ELR (cell line): Measurements from ENCODE around the gene PDE10A.
A peak's percentile ranks its signal among the peaks of the same experiment; 100 is the strongest.
"Not testable (repeated sequence)": the region's sequence is repeated elsewhere in the genome, so short reads cannot be mapped to it uniquely, and the experiment has no call there.

Experiments
- DNase-seq: peaks from one replicate; pipeline ENCODE4 v3.0.0-alpha.2; 2015; ENCODE audit warnings: low read depth

The PDE10A gene

DNA sequence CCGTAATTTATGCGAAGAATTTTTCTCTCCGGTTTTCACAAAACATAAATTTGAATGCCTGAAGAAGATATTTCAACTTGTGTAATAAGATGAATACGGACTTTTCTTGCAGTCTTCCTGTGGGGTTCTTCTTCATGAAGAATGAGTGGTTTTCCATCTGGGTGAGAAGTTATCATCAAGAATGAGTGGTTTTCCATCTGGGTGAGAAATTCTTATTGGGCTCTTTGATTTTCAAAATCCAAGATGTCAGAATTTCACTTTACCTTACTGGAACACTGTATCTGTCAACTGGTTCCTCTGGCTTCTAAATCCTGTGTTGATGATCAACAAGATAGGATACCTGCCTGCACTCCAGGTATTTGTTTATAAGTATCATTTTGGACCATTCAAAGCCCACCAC lies 193.6 kb downstream of the PDE10A start:
- no peak for DNase-seq

DNA sequence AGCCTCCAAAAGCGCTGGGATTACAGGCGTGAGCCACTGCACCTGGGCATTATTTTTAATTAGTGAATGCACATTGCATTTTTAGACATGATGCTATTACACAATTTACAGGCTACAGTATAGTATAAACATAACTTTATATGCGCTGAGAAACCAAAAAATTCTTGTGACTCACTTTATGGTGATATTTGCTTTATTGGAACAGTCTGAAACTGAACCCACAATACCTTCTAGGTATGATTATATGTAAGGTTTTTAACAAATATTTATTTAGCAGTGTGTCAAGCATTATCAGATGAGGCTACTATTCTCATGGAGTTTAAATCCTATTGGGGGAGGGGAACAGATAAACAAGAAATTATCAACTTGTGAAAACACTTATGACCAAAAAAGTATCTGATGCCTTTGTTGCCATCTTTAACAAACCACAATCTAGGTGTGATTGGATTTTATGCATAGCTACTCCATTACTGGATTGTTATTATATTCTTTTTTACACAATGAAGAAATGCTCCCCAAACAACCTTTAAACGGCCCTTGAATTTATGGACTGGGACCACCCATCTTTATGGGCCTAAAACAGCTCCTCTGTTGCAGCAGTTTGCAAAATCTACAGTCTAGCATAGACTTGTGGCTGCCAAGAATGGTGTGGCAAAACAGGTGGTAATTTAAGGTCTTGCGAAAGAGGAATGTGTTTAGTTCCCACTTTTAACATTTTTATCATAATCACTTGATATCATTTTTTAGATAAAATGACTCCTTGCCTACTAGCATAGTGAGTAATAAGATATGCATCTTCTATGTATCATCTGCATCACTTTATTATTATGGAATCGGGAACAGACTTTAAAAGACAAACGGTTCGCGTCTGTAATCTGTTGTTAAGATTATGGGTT lies 194.5 kb downstream of the PDE10A start:
- DNase-seq = no peak

DNA sequence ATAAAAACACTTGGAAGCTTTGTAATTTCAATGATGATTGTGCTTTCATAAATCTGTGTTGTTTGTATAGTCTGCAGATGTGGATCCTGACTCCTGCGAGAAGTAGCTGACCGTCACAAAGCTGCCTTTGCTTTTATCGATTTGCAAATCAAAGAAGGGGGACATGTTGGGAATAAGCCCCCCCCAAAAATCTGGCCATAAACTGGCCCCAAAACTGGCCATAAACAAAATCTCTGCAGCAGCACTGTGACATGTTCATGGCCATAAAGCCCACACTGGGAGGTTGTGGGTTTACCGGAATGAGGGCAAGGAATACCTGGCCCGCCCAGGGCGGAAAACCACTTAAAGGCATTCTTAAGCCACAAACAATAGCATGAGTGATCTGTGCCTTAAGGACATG lies 199.5 kb downstream of the PDE10A start:
- DNase-seq = not testable (repeated sequence)

DNA sequence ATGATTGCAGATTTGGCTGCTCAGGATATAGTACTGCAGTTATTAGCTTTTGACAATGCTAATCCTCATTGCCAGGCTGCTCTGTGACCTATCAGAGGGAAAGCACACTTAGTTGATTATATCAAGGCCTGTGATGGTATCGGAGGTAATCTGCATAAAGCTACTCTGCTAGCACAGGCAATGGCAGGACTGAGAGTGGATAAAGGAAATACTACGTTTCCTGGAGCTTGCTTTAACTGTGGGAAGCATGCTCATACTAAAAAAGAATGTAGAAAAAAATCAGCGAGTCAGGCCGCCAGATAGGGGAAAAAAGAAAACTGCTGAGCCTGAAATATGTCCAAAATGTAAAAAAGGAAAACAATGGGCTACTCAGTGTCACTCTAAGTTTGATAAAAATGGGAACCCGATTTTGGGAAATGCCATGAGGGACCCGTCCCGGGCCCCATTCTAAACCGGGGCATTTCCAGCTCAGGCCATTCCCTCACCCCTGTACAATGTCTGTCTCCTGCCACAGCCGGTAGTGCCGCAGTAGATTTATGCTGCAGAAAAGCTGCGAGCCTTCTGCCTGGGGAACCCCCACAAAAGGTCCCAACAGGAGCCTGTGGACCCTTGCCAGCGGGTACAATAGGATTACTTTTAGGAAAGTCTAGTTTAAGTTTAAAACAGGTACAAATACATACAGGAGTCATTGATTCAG lies 203.3 kb downstream of the PDE10A start:
- DNase-seq = not testable (repeated sequence)

DNA sequence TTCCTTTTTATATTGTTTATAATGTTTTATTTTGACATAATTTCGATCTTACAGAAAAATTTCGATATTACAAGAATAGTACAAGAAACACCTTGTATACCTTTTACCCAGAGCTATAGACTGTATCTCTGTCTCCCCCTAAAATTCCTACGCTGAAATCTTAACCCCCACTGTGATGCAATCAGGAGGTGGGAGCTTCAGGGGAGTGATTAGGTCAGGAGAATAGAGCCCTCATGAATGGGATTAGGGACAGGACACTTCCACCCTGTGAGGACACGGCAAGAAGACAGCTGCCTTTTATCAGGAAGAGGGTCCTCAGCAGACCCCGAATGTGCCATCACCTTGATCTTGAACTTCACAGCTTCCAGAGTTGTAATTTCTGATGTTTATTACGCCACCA lies 204.9 kb downstream of the PDE10A start:
- DNase-seq = no peak

DNA sequence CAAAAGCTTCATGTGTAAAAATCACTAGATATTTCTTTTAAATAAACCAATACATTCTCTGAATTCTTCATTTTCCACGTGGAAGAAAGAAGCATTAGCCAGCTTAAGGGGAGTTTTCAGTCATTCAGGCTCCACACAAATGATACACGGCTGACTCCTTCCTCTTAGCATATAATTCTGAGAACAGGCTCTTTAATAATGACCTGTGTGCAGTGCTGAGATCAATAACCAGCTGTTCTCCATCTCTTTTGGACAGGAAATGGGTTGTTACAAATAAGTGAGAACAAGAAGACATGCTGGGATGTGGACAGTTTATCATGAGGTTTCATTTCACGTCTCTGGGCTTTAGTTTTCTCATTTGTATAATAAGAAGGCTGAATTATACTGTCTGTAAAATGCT lies 206.8 kb downstream of the PDE10A start:
- DNase-seq = no peak

DNA sequence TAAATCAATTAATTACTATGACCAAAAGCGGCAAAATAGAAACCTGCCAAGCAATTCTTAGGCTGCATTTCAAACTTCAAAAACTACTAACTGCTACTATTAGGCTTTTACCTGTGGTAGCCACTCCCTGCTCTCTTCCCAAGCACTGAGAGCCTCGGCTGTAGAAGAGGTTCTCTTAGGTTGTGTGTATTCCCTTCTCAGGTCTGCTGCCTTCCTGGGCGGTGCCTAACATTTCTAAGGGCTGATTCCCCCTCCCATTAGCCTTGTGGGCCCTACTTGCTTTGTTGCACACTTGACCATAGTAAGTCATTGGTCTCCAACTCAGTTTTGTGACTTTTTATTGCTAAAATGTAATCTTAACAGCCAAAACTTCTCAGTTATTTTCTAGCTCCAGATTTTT lies 207.6 kb downstream of the PDE10A start:
- no peak for DNase-seq

DNA sequence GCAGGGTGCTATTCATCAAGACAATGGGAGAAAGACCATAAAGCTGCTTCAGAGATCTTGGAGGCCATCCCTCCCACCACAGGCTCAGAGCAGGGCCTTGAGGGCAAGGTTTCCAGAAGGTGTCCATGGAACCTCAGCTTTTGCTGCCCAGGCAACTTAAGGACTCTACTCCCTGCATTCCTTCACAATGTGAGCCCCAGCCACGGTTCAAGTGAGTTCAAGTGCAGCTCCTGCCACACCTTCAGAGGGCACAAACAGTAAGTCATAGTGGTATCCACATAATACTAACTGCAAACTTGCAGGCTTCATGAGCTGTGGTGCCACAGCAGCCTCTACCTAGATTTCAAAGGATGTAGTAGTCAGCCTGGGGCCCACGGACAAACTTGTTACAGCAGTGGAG lies 209.6 kb downstream of the PDE10A start:
- no peak for DNase-seq

DNA sequence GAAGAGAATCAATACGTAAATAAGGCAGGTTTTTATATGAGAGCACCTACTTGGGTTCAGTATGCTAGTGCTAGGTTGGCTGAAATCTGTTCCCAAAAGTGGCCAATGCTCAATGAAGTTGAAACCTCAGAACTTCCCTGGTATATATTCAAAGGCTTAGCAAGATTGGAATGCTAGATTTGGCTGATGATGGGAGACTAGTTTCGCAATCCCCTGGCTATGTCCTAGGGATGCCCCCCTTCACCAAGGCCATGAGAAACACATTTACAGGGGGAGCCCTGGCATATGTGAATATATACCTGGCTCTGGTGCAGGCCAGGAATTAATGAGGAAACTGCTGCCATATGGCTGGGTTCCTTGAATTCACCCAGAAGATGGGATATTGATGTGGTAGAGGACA lies 211.2 kb downstream of the PDE10A start:
- DNase-seq = no peak

DNA sequence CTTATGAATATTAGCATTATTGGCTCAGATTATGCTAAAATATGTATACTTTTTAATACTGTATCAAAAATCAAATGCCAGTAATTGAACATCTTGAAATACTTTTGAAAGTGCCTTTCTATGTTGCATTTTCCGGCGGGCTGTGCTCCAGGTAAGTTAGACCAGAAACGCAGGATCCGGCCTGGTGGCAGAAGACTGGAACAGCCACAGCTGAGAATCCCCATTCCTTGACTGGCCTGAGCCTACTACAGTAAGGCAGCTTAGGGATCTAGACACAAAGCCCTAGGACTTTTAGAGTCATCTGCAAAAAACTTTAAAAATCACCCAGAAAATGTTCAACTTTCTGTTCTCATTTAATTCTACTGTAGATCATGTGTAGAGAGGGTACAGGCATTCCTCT lies 214.8 kb downstream of the PDE10A start:
- no peak for DNase-seq

DNA sequence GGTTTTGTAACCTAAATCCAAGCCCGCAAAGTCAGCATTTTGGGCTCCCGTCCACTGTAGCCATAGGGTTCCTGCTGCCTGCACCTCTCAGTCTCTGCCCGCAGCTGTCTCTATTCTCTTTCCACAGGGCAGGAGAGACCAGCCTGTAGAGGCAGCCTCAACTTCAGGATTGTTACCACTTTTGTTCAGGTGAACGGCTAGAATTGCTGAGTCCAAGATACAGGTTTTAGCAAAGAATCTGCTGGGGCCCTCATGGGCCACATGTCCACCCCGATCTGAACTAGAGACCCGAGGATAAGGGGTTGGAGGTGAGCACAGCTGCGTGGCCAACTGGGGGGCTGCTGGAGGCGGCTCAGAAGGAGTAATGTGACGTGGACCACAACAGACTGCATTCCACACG lies 215.9 kb downstream of the PDE10A start:
- DNase-seq = no peak

DNA sequence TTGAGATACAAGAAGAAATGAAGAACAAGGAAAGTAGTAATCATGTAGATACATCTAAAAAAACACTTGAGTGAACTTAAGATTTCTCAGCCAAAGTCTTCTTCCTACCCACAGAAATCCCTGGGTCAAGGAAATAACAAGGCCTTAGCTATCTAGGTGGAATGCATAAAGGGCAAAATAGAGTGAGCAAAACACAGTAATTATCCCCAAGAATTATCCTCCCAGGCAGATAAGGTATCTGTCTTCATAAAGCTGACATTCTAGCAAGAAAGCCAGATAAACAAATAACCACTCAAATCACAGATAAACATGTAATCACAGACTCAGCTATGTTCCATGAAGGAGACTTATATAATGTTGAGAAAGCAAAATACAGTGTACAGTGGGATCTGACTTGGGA lies 216.7 kb downstream of the PDE10A start:
- no peak for DNase-seq

DNA sequence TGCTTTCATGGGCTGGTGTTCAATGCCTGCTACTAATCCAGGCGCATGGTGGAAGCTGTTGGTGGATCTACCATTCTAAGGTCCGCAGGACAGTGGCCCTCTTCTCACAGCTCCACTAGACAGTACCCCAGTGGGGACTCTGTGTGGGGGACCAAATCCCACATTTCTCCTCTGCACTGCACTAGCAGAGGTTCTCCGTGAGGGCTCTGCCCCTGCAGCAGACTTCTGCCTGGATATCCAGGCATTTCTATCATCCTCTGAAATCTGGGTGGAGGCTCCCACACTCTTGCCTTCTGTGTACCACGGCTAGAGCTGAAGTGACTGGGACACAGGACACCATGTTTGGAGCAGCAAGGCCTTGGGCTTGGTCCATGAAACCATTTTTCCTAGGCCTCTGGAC lies 219.6 kb downstream of the PDE10A start:
- DNase-seq = no peak

DNA sequence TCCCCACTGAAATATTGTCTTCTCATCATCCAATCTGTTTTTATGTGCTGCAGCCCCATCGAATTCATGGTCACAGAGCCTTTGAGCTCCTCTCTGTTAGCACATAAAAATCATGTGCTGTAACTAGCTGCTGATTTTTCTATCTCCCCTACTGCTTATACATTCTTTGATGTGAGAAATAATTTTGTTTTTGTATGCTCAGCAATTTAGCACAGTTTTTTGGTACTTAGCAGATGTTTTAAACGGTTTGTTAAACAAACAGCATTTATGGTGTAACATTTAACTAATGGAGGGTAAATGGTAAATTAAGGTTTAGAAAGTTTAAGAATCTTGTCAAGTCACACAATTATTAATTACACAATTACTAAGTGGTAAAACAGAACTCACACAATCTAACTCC lies 221.9 kb downstream of the PDE10A start:
- no peak for DNase-seq

DNA sequence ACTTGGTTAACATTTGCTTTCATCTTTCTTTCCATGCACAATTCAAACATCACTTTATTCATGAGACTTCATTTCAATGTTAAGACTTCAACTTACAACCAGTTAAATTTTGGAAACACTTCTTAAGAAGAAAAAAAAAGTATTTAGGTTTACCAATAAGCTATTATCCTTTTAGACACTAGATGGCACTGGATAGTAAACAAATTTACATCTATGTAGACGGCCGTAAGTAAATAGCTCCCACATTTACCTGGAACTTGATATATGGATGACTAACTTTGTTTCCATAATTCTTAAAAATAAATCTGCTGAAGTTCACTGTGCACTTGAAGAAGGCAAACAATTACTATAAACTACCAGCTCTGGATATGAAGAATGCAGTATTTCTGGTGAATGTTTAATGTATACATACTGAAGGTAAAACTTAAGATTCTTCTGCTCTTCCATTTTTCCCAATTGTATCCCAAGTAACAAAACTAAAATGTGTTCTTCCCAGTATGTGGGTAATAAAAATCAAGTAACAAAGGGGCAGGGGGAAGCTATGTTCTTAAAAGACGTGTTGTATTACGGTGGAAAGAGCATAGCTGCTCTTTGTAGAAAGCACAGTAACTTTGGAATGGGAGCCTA lies 223.0 kb downstream of the PDE10A start:
- peak; percentile 37 for DNase-seq

DNA sequence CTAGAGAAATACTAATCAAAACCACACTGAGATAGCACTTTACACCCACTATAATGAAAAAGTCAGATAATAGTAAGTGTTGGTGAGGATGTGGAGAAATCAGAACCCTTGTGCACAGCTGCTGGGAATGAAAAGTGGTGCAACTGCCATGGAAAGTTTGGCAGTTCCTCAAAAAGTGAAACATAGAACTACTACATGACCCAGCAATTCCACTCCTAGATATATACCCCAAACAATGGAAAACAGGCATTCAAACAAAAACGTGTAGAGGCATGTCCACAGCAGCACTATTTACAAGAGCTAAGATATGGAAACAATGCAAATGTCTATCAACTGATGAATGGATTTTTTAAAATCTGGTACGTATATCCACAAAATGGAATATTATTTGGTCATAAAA lies 236.1 kb downstream of the PDE10A start:
- DNase-seq = no peak

DNA sequence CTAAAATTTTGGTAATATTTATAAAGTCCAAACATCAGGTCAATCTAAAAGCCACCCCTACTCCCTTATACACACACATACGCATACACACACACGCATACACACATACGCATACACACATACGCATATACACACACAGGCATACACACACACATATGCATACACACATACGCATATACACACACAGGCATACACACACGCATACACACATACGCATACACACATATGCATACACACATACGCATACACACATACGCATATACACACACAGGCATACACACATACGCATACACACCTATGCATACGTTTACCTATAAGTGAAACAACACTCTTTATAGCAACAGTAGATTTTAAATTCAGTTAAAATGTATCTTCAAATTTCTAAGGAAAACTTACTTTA lies 240.8 kb downstream of the PDE10A start:
- no peak for DNase-seq

DNA sequence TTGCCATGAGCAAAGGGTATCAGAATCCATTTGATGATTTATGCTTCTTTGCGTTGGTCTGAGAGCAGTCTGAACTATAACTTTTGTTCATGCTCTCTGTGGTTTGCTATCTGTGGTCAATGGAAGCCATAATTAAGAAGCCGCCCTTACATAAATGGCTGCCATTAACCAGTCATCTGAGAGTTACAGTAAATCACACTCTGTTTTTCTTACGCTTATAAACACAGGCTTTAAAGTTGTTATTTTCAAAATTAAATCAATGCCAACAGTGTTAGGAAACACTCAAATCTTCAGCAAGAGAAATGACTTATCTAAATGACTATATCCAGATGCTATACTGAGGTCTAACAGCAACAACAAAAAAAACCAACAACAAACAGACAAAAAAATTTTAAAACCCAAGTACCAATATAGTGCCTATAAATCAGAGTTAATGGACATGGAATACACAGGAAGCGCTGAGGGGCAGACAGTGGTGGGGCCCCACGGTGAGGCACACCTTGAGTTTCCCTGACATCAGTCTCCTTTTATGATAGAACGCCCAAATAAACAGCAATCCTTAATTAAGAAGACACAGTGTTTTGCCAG lies 245.7 kb downstream of the PDE10A start:
- no peak for DNase-seq

DNA sequence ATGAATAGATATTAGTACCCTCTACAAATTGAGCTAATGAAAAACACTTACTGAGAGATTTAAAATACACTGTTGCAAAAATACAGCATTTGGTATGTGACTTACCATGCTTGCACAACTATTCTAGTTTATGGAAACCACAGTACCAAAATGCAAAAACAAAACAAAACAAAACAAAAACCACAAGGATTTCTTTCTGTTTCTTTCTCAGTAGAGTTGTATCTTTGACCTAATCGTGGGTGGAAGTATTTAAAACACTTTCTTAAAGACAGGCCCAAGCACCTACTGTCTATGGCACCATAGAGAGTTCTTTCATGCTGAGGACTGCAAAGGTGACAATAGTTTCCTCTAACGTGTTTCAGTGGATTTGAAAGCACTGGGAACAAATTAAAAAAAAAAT lies 258.3 kb downstream of the PDE10A start:
- no peak for DNase-seq

DNA sequence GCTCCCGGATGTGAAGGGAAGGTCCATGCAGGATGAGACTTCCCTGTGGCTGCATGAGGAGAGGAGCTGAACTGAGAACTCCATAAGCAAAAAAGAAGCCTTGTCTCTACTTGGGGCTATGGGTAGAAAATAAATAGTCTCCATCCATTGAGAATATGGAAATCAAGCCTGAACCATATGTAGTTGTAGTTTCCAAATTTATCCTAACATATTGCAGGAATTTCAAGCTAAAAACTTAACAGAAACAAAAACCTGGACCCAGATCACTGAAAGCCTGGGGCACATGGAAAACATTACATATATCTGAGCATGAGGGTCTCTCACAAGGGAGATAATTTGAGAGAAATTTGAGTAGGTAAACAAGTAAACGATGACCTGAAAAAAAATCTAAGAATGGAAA lies 258.7 kb downstream of the PDE10A start:
- no peak for DNase-seq

DNA sequence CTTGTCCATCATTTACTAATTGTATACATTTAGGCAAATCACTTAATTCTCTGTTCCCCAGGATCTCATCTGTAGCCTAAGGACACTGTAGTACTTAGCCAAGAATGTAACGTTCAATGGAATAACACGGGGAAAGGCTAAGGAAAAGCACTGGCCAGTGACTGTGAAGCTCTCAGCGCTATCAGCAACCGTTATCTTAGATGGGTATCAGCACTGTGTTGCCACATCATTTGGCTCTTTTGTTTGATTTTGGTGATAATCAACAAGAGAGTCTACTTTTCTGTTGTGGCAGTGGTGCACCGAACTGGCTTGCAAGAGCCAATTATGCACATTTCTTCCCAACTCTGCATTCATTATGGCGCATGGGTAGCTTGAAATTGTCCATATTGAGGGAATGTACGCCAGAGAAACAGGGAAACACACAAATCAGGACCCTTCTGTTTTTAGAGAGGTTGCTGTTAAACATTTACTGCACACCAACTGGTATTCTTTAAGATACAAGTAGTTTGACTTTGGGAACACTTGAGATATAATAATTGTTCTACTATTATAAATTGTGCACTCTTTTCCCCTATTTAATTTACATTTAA lies 259.9 kb downstream of the PDE10A start:
- no peak for DNase-seq

DNA sequence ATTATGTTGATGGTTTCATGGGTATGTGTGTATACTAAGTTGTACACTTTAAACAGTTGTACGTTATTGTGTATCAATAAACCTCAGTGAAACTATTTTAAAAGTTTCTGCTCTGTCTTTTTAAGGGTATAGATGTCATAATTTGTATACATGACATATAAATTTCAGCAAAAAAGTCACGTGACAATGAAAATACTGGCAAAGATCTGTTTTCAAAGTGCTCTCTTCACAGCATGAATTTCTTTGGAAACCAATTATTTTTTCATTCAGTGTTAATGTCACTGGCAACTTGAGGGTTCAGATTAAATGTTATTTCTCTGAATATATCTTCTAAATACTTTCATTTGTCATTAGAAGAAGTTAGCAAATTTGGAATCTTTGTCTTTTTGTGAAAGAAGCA lies 261.9 kb downstream of the PDE10A start:
- DNase-seq = no peak
